Neural progenitor cell (in vitro differentiated cells): Measurements from ENCODE around the gene VAMP7.

ENCODE experiments used
- EZH2 ChIP-seq: fragments of 200-600 bp; sonication (generic); IDR thresholded peaks from 2 replicates; pipeline ENCODE4 v1.6.1; 2017; ENCODE audit warnings: antibody characterized with exemption, mild to moderate bottlenecking, moderate library complexity
- EZH2phosphoT487 ChIP-seq: fragments of 200-600 bp; sonication (generic); IDR thresholded peaks from 2 replicates; pipeline ENCODE4 v1.6.1; 2017; ENCODE audit warnings: antibody characterized with exemption
- TF ChIP-seq, protein P1 (sequence below): fragments of 200-600 bp; sonication (generic); IDR thresholded peaks from 2 replicates; pipeline ENCODE4 v1.5.1; 2017; ENCODE audit warnings: antibody characterized with exemption, mild to moderate bottlenecking

DNA sequence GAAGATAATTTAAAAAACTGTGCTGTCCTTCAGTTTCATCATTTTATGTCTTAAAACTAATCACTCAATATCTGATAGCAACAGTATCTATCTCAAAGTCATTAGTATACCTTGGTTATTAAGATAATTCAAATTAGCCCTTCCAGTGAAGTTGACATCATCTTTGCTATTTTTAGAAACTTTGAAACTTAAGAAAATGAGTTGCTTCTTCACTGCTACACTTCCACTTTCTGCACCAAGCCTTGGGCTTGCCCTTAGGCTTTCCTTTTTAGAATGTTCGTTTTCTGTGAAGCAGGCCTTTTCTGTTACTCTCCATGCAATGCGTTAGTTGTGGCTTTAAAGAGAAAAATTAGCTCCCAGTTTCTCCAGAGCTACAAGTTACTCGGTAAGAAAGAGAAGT is 4.4 kb upstream of the VAMP7 start:
- TF ChIP-seq, protein P1, sequence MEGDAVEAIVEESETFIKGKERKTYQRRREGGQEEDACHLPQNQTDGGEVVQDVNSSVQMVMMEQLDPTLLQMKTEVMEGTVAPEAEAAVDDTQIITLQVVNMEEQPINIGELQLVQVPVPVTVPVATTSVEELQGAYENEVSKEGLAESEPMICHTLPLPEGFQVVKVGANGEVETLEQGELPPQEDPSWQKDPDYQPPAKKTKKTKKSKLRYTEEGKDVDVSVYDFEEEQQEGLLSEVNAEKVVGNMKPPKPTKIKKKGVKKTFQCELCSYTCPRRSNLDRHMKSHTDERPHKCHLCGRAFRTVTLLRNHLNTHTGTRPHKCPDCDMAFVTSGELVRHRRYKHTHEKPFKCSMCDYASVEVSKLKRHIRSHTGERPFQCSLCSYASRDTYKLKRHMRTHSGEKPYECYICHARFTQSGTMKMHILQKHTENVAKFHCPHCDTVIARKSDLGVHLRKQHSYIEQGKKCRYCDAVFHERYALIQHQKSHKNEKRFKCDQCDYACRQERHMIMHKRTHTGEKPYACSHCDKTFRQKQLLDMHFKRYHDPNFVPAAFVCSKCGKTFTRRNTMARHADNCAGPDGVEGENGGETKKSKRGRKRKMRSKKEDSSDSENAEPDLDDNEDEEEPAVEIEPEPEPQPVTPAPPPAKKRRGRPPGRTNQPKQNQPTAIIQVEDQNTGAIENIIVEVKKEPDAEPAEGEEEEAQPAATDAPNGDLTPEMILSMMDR = no peak
- no peak for TF ChIP-seq EZH2phosphoT487
- TF ChIP-seq EZH2 = no peak
